Heart right ventricle (tissue), 16 donors: ENCODE results near the gene KLHL25. TPM values are rescaled to one million over a fixed set of nuclear protein-coding genes. Genes with fewer than 3 reads are reported as not detected.

Experiments used
- ATAC-seq, 8 donors: fragments of 200-7000 bp; cut with Tn5 transposase; one replicate each; pipeline ENCODE4 v1.9.1; 2020; ENCODE audit warnings: mild to moderate bottlenecking in 8 of 8, moderate library complexity in 8 of 8, moderate number of reproducible peaks in 1 of 8
- DNase-seq, 2 donors: peaks; one replicate each; pipeline ENCODE4 v3.0.0-alpha.2; 2020
- H3K27ac ChIP-seq, 10 donors: fragments of 200-600 bp; sonication (generic) in 2 of 10; one replicate each; pipeline versions ENCODE4 v1.5.0 to v1.8.0; 2020 to 2022; ENCODE audit warnings: mild to moderate bottlenecking in 3 of 10
- H3K27me3 ChIP-seq, 7 donors: fragments of 200-600 bp; one replicate each; pipeline ENCODE4 v1.8.0; 2021 to 2022; ENCODE audit warnings: mild to moderate bottlenecking in 2 of 7
- H3K36me3 ChIP-seq, 9 donors: fragments of 200-600 bp; sonication (generic) in 1 of 9; one replicate each; pipeline versions ENCODE4 v1.5.0 to v1.8.0; 2020 to 2022; ENCODE audit warnings: mild to moderate bottlenecking in 2 of 9
- H3K4me1 ChIP-seq, 9 donors: fragments of 200-600 bp; sonication (generic) in 1 of 9; one replicate each; pipeline versions ENCODE4 v1.5.0 to v1.8.0; 2020 to 2022; ENCODE audit warnings: mild to moderate bottlenecking in 4 of 9
- H3K4me3 ChIP-seq, 10 donors: fragments of 200-600 bp; sonication (generic) in 2 of 10; one replicate each; pipeline versions ENCODE4 v1.5.0 to v1.8.0; 2020 to 2022; ENCODE audit warnings: mild to moderate bottlenecking in 7 of 10, moderate library complexity in 2 of 10
- H3K9me3 ChIP-seq, 11 donors: fragments of 200-600 bp in 10 of 11; sonication (generic) in 2 of 11; one replicate each; pipeline versions ENCODE4 v1.5.0 to v1.8.0; 2013 to 2022; ENCODE audit warnings: mild to moderate bottlenecking in 2 of 11, control low read depth in 1 of 11, moderate library complexity in 1 of 11
- WGBS, 2 donors: extraction: QIAGEN DNeasy Blood & Tissue Kit; methylation state at CpG; one replicate each; pipeline ENCODE4 v1.1.7; 2013; ENCODE audit warnings: inconsistent platforms in 1 of 2; 5-methylcytosine and 5-hydroxymethylcytosine counted together
- intact Hi-C, 10 donors: fragments of 100-400 bp; cut with DNase I; formaldehyde crosslinking; loops; one replicate each; pipeline versions ENCODE4 v1.11.1 to v1.14.2; 2022
- polyA plus RNA-seq, 2 donors: library from polyadenylated mRNA; stranded (reverse); fragments of 200-250 nt; gene quantifications; one replicate each; pipeline ENCODE4 v1.2.3, GENCODE V29; 2013
- total RNA-seq, 10 donors: library from RNA; stranded (reverse); fragmentation: NEBNext Ultra II Directional in 3 of 10; extraction: Animal tissue kit (Norgen Biotek cat#: 25700) in 3 of 10; gene quantifications; one replicate each; pipeline versions ENCODE4 v1.2.1 to v1.2.4, GENCODE V29; 2021 to 2023
- TF ChIP-seq, protein P1 (sequence below), 9 donors: fragments of 200-600 bp; sonication (generic) in 2 of 9; IDR thresholded peaks; one replicate each; pipeline versions ENCODE4 v1.5.0 to v1.8.0; 2021 to 2022; ENCODE audit warnings: antibody characterized with exemption in 9 of 9, mild to moderate bottlenecking in 5 of 9, moderate library complexity in 1 of 9
- donor health status: Arrhythmogenic right ventricular cardiomyopathy.
- donor health status: ischemic (EF 13 %, LVEDD 7.1; RV severe dilation, severe dysfunction).
- donor health status: healthy with polysubstance abuse.
- donor health status: DM: no; HTN: yes; CAD: no.
- donor health status: DM: no; HTN: no; CAD: no.
- donor health status: ischemic (EF 25% LVEDD 6.9; RV normal size, moderate dysfunction).
- donor health status: ischemic (EF 25% LVEDD 5.7; RV mildly dilated, moderate dysfunction).
- donor health status: healthy.
- donor health status: DM: yes; HTN: yes; CAD: no.
- donor health status: Ischemic cardiomyopathy.
- donor health status: ischemic (EF 35%, LVEDD 5.7; RV mildly dilated, moderate dysfunction).
- donor health status: nonischemic (EF 11% LVEDD 7.7; RV severe dilation, severe dysfunction).
- donor health status: DM: yes; HTN: yes; CAD: no.
- donor health status: PGD.
- donor health status: ischemic (EF 29% LVEDD 5.4; RV normal size, mild dysfunction).
- donor health status: nonischemic (EF 23%, LVEDD 6.1; RV moderate dilation, normal function).

Gene KLHL25
- total and polyA plus RNA-seq, 12 donors = 1.9 to 9.2 (median 3.2) TPM

DNA sequence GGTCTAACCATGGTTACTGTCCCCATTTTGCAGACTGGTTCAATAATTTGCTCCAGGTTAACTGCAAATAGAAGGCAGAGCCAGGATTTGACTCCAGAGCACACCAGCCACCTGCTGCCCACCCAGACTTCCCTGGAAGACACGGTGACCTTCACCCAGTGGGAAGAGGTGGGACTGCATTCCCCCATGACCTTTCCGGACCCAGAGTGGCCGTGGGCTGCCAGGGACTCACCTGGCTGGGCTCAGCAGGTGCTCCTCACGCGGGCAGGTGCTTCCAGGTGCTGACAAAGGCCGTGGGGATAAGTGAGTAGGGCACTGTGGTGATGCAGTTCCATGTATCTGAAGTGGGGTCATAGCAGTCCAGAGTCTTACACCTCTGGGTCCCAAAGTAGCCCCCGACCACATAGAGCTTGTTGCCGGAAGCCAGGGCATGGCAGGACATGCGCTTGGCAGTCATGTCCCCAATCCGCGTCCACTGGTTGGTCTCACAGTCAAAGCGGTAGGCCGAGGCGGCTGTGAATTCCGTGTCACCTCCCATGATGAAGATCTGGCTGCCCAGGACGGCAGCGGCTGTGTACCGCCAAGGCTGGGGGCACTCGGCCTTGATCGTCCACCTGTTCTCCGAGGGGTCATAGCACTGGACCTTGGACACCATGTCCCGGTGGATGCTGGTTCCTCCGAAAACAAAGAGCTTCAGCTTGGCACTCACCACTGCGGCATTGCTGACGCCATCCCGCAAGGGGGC, 26.8 kb downstream of the KLHL25 start:
- intact Hi-C loops = loop anchor here in 1 of 10 donors (10.0 kb wide), 1 partner anchor 57 kb away; no protein-coding TSS in a partner anchor
- H3K36me3 ChIP-seq = peaks cover 0 to 9% (median 0%) of the 10 kb centered on the region in 9 donors
- DNase-seq = no peak
- H3K27ac ChIP-seq = no peak overlapping the region
- H3K27me3 ChIP-seq = no peaks in the 10 kb centered on the region
- ATAC-seq = no peak
- TF ChIP-seq, protein P1, sequence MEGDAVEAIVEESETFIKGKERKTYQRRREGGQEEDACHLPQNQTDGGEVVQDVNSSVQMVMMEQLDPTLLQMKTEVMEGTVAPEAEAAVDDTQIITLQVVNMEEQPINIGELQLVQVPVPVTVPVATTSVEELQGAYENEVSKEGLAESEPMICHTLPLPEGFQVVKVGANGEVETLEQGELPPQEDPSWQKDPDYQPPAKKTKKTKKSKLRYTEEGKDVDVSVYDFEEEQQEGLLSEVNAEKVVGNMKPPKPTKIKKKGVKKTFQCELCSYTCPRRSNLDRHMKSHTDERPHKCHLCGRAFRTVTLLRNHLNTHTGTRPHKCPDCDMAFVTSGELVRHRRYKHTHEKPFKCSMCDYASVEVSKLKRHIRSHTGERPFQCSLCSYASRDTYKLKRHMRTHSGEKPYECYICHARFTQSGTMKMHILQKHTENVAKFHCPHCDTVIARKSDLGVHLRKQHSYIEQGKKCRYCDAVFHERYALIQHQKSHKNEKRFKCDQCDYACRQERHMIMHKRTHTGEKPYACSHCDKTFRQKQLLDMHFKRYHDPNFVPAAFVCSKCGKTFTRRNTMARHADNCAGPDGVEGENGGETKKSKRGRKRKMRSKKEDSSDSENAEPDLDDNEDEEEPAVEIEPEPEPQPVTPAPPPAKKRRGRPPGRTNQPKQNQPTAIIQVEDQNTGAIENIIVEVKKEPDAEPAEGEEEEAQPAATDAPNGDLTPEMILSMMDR (IDR thresholded peaks at IDR 0.05) = no peak
- no peak overlapping the region for H3K4me3 ChIP-seq
- WGBS, 2 donors = 97 to 98% methylated on average over 26 of the region's 26 CpGs
- no peaks in the 10 kb centered on the region for H3K9me3 ChIP-seq
- H3K4me1 ChIP-seq = peaks cover 26 to 57% (median 44%) of the 10 kb centered on the region in 9 donors

DNA sequence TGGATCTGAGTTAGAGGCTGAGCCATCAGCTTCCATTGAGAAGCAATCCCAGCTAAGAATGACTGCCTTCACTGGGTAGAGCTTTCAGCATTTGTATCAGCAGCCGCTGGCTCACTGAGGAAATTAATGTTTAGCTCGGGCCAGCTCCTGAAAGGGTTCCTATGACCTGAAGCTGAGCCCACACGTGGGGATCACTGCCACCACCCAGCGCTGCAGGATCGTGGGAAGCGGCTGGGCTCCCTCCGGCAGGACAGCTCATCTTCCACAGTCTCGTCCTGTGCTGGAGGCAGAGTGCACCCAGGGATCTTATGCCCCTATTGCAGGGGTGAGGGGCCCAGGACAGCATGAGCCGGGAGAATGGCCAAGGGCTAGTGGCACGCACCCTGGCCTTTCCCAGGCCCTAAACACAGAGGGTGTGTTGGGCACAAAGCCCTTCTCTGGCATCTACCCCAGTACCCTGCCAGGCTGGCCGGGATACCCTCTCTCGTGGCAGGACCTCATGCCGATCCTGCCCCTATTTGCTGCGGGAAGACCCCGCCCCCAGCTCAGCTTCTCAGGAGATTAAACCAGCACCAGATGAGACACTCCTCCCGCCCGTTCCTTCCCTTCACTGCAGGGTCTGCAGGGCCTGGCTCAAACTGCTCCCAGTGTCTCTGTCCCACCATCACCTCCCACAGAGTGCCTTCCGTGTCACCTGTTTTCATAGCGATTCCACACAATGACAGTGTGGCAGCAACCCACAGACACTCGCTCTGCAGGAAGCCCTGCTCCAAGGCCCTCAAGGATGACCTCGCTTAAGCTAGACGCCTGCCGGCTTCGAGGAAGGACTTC, 28.5 kb downstream of the KLHL25 start:
- intact Hi-C loops = loop anchor here in 1 of 10 donors (10.0 kb wide), 1 partner anchor 59 kb away; no protein-coding TSS in a partner anchor

GRCh38 chr15:85764649-85765277, 30.0 kb downstream of the KLHL25 start:
- no peaks in the 10 kb centered on the region for H3K27me3 ChIP-seq
- peaks cover 0 to 15% (median 0%) of the 10 kb centered on the region in 9 donors for H3K36me3 ChIP-seq
- H3K9me3 ChIP-seq = no peaks in the 10 kb centered on the region
- peak overlapping the region in 8 of 10 donors; percentile 15 to 70 (median 49) for H3K27ac ChIP-seq
- DNase-seq = peak in 1 of 2 donors; percentile 61
- peaks cover 19 to 49% (median 37%) of the 10 kb centered on the region in 9 donors for H3K4me1 ChIP-seq
- H3K4me3 ChIP-seq = no peak overlapping the region
- ATAC-seq = peak in 6 of 8 donors; percentile 20 to 38 (median 28)
- intact Hi-C loops = loop anchor here in 2 of 10 donors (5.0 to 10.0 kb wide), 3 partner anchors 38 to 68 kb away; no protein-coding TSS in a partner anchor
- TF ChIP-seq, protein P1 (IDR thresholded peaks at IDR 0.05) = no peak
- WGBS, 2 donors = 40 to 45% methylated on average over 3 of the region's 3 CpGs

More for the DNA sequence above, 28.5 kb downstream of the KLHL25 start:
- H3K36me3 ChIP-seq = peaks cover 0 to 9% (median 0%) of the 10 kb centered on the region in 9 donors
- DNase-seq (no peak), ATAC-seq (no peak)
- TF ChIP-seq, protein P1 (IDR thresholded peaks at IDR 0.05) = no peak
- no peak overlapping the region for H3K27ac ChIP-seq
- H3K9me3 ChIP-seq = no peaks in the 10 kb centered on the region
- no peak overlapping the region for H3K4me3 ChIP-seq
- WGBS, 2 donors = 86 to 88% methylated on average over 24 of the region's 24 CpGs
- no peaks in the 10 kb centered on the region for H3K27me3 ChIP-seq
- H3K4me1 ChIP-seq = peaks cover 18 to 53% (median 37%) of the 10 kb centered on the region in 9 donors
